GM18519 (cell line): ENCODE measurements around the gene RPN1.
"Not testable (repeated sequence)": the region's sequence is repeated elsewhere in the genome, so short reads cannot be mapped to it uniquely, and the experiment has no call there.

Experiments
- ATAC-seq: cut with Tn5 transposase; IDR thresholded peaks from one replicate; pipeline ENCODE4 v1.9.1; 2021; ENCODE audit warnings: mild to moderate bottlenecking, moderate library complexity; ENCODE audit not compliant: unreplicated experiment, low FRiP score

Gene RPN1

GRCh38 chr3:128613083-128613829 lies 37.4 kb downstream of the RPN1 start:
- ATAC-seq = no peak

GRCh38 chr3:128610451-128611070 lies 40.1 kb downstream of the RPN1 start:
- ATAC-seq = no peak

GRCh38 chr3:128609294-128609693 lies 41.3 kb downstream of the RPN1 start:
- ATAC-seq = no peak

- no peak for ATAC-seq
Observed at GRCh38 chr3:128607710-128608048, 42.9 kb downstream of the RPN1 start.

- no peak for ATAC-seq
Observed at GRCh38 chr3:128606094-128606493, 44.5 kb downstream of the RPN1 start.

- no peak for ATAC-seq
Observed at GRCh38 chr3:128605091-128606046, 45.2 kb downstream of the RPN1 start.

GRCh38 chr3:128603811-128604775 lies 46.5 kb downstream of the RPN1 start:
- no peak for ATAC-seq

- ATAC-seq = no peak
Observed at GRCh38 chr3:128603313-128603712, 47.3 kb downstream of the RPN1 start.

- no peak for ATAC-seq
Observed at GRCh38 chr3:128598884-128599664, 51.5 kb downstream of the RPN1 start.

GRCh38 chr3:128597900-128598299 lies 52.7 kb downstream of the RPN1 start:
- ATAC-seq = no peak

- ATAC-seq = no peak
Observed at GRCh38 chr3:128592864-128593263, 57.8 kb downstream of the RPN1 start.

- ATAC-seq = no peak
Observed at GRCh38 chr3:128591738-128592426, 58.7 kb downstream of the RPN1 start.

- ATAC-seq = no peak
Observed at GRCh38 chr3:128590948-128591347, 59.7 kb downstream of the RPN1 start.

GRCh38 chr3:128589985-128590384 lies 60.6 kb downstream of the RPN1 start:
- not testable (repeated sequence) for ATAC-seq

GRCh38 chr3:128588147-128588546 lies 62.5 kb downstream of the RPN1 start:
- ATAC-seq = no peak

- no peak for ATAC-seq
Observed at GRCh38 chr3:128587391-128587790, 63.2 kb downstream of the RPN1 start.

GRCh38 chr3:128586932-128587331 lies 63.7 kb downstream of the RPN1 start:
- ATAC-seq = not testable (repeated sequence)

GRCh38 chr3:128586391-128586790 lies 64.2 kb downstream of the RPN1 start:
- not testable (repeated sequence) for ATAC-seq

GRCh38 chr3:128585974-128586373 lies 64.6 kb downstream of the RPN1 start:
- ATAC-seq = no peak
